Stimulated activated CD8-positive, alpha-beta memory T cell treated with anti-CD3 and anti-CD28 coated beads, Interleukin-15, amount 100 ng/mL, for 1 hour (primary cell): ENCODE data around the gene MVB12B.
"Not testable (repeated sequence)": the region's sequence is repeated elsewhere in the genome, so short reads cannot be mapped to it uniquely, and the experiment has no call there.

Source experiments
- DNase-seq: peaks from one replicate; pipeline ENCODE4 v3.0.0-alpha.2; 2020; ENCODE audit warnings: low read depth

The MVB12B gene

GRCh38 chr9:126326228-126327005 lies at the start of gene MVB12B:
Gene MVB12B, plus strand, starts transcription at chr9:126326829. Its CDS starts 101 bp downstream, at chr9:126326930.
- DNase-seq, result peak; percentile 14

- no peak for DNase-seq
These were observed 42.7 kb upstream of the MVB12B start for GRCh38 chr9:126283799-126284465.

GRCh38 chr9:126285652-126286051 lies 41.0 kb upstream of the MVB12B start:
- DNase-seq, result not testable (repeated sequence)

GRCh38 chr9:126287166-126287866 lies 39.3 kb upstream of the MVB12B start:
- no peak for DNase-seq

- DNase-seq, result no peak
These were observed 35.8 kb upstream of the MVB12B start for GRCh38 chr9:126290871-126291270.

GRCh38 chr9:126291925-126292324 lies 34.7 kb upstream of the MVB12B start:
- DNase-seq, result no peak

- DNase-seq, result no peak
These were observed 33.7 kb upstream of the MVB12B start for GRCh38 chr9:126292736-126293521.

- DNase-seq, result no peak
These were observed 33.1 kb upstream of the MVB12B start for GRCh38 chr9:126293522-126293889.

GRCh38 chr9:126294331-126295081 lies 32.1 kb upstream of the MVB12B start:
- DNase-seq, result no peak

GRCh38 chr9:126295082-126295477 lies 31.5 kb upstream of the MVB12B start:
- no peak for DNase-seq

GRCh38 chr9:126295516-126295915 lies 31.1 kb upstream of the MVB12B start:
- DNase-seq, result no peak

GRCh38 chr9:126295936-126296600 lies 30.6 kb upstream of the MVB12B start:
- no peak for DNase-seq

GRCh38 chr9:126296687-126297086 lies 29.9 kb upstream of the MVB12B start:
- DNase-seq, result no peak

GRCh38 chr9:126297661-126298060 lies 29.0 kb upstream of the MVB12B start:
- no peak for DNase-seq

GRCh38 chr9:126298063-126298801 lies 28.4 kb upstream of the MVB12B start:
- no peak for DNase-seq

GRCh38 chr9:126299706-126300276 lies 26.8 kb upstream of the MVB12B start:
- no peak for DNase-seq

GRCh38 chr9:126301196-126301595 lies 25.4 kb upstream of the MVB12B start:
- no peak for DNase-seq

- peak; percentile 24 for DNase-seq
These were observed 24.5 kb upstream of the MVB12B start for GRCh38 chr9:126301985-126302603.

- no peak for DNase-seq
These were observed 23.9 kb upstream of the MVB12B start for GRCh38 chr9:126302730-126303129.
